Brain microvascular endothelial cell (primary cell): ENCODE measurements around the gene RPL38.

ENCODE experiments used
- DNase-seq: peaks from one replicate; pipeline ENCODE4 v3.0.0-alpha.2; 2020
- H3K27ac ChIP-seq: fragments of 250-450 bp; sonication (Bioruptor Pico); 2 replicates; pipeline ENCODE4 v1.5.1; 2020; ENCODE audit warnings: mild to moderate bottlenecking, moderate library complexity
- H3K27me3 ChIP-seq: fragments of 250-450 bp; sonication (Bioruptor Pico); replicated peaks from 2 replicates; pipeline ENCODE4 v1.5.1; 2020; ENCODE audit warnings: mild to moderate bottlenecking
- H3K36me3 ChIP-seq: fragments of 250-450 bp; sonication (Bioruptor Pico); replicated peaks from 2 replicates; pipeline ENCODE4 v1.5.1; 2020; ENCODE audit warnings: mild to moderate bottlenecking
- H3K4me3 ChIP-seq: 2 replicates; pipeline ENCODE4 v1.5.1; 2011; ENCODE audit warnings: low read depth, mild to moderate bottlenecking, control low read depth, low read length, moderate library complexity
- CTCF ChIP-seq: IDR thresholded peaks from 2 replicates; pipeline ENCODE4 v1.5.1; 2011; ENCODE audit warnings: low read depth, mild to moderate bottlenecking, moderate library complexity, low read length, control low read depth, inconsistent platforms; ENCODE audit errors: missing control alignments
- in situ Hi-C: cut with HindIII; loops from 2 replicates; pipeline ENCODE4 v1.10.0; 2017; ENCODE audit warnings: low sequenced_read_pairs, low pct_ligation_motif_present

RPL38 gene

GRCh38 chr17:74251569-74251968, 48.1 kb downstream of the RPL38 start:
- in situ Hi-C loops: no loop called here
- Histone ChIP-seq H3K4me3 (no peak overlapping the region), H3K36me3 (no peaks in the 10 kb centered on the region), H3K27me3 (no peaks in the 10 kb centered on the region), H3K27ac (no peak overlapping the region)
- no peak for TF ChIP-seq CTCF
- no peak for DNase-seq

GRCh38 chr17:74252211-74252610, 48.7 kb downstream of the RPL38 start:
- Histone ChIP-seq H3K27ac (no peak overlapping the region), H3K36me3 (no peaks in the 10 kb centered on the region), H3K27me3 (no peaks in the 10 kb centered on the region), H3K4me3 (no peak overlapping the region)
- DNase-seq: no peak
- in situ Hi-C loops: no loop called here
- no peak for TF ChIP-seq CTCF

- H3K36me3 ChIP-seq: no peaks in the 10 kb centered on the region
- H3K4me3 ChIP-seq: no peak overlapping the region
- no peak for DNase-seq
- no peaks in the 10 kb centered on the region for H3K27me3 ChIP-seq
- H3K27ac ChIP-seq: no peak overlapping the region
- in situ Hi-C loops: no loop called here
- TF ChIP-seq CTCF: no peak
Observed at GRCh38 chr17:74253036-74253435, 49.6 kb downstream of the RPL38 start.

- TF ChIP-seq CTCF: no peak
- DNase-seq: no peak
- Histone ChIP-seq H3K36me3 (no peaks in the 10 kb centered on the region), H3K27ac (no peak overlapping the region), H3K27me3 (no peaks in the 10 kb centered on the region), H3K4me3 (no peak overlapping the region)
- in situ Hi-C loops: no loop called here
Observed at GRCh38 chr17:74257311-74257710, 53.8 kb downstream of the RPL38 start.

GRCh38 chr17:74259667-74260524, 56.4 kb downstream of the RPL38 start:
- H3K27me3 ChIP-seq: no peaks in the 10 kb centered on the region
- H3K36me3 ChIP-seq: no peaks in the 10 kb centered on the region
- no peak overlapping the region for H3K4me3 ChIP-seq
- no peak for DNase-seq
- in situ Hi-C loops: no loop called here
- H3K27ac ChIP-seq: no peak overlapping the region
- no peak for TF ChIP-seq CTCF
